SK-N-SH (cell line): Measurements from ENCODE around the gene XCL1. TPM values are rescaled to one million over a fixed set of nuclear protein-coding genes. Genes with fewer than 3 reads are reported as not detected.

Experiments used
- CTCF ChIA-PET: fragments of 300-600, 350-600 bp; formaldehyde crosslinking; extraction: SDS; loops from one replicate; lab custom pipeline; 2021; lab: Yijun Ruan, JAX
- POLR2A ChIA-PET: fragments of 350-600 bp; sonication (Branson Sonifier 250); formaldehyde crosslinking; extraction: SDS; loops from one replicate; lab custom pipeline; 2020; ENCODE audit warnings: antibody characterized with exemption, inconsistent platforms; lab: Yijun Ruan, JAX
- DNase-seq: peaks from one replicate; pipeline ENCODE4 v3.0.0; 2012
- H2AFZ ChIP-seq: fragments of 200-600 bp; sonication (generic); 2 replicates; pipeline ENCODE4 v1.8.1; 2016; ENCODE audit warnings: antibody characterized with exemption, mild to moderate bottlenecking, low read depth
- H3F3A ChIP-seq: fragments of 200-600 bp; sonication (generic); replicated peaks from 2 replicates; pipeline ENCODE3; 2016; ENCODE audit warnings: antibody characterized with exemption, mild to moderate bottlenecking; ENCODE audit not compliant: insufficient read depth
- H3K27ac ChIP-seq, 2 experiments: fragments of 200-500 bp in 1 of 2; fragments of 200-600 bp in 1 of 2; sonication (Bioruptor generic) in 1 of 2; sonication (generic), shearing (Covaris generic) in 1 of 2; 2 replicates each; pipeline versions ENCODE4 v1.5.1 to v1.6.1; 2014 to 2016; ENCODE audit warnings: low read depth in 2 of 2, inconsistent platforms in 1 of 2, low read length in 1 of 2, mild to moderate bottlenecking in 1 of 2, mixed read lengths in 1 of 2
- H3K27me3 ChIP-seq: fragments of 200-600 bp; sonication (generic), shearing (Covaris generic); 2 replicates; pipeline ENCODE4 v1.6.1; 2016; ENCODE audit warnings: mixed run types; ENCODE audit not compliant: insufficient read depth
- H3K36me3 ChIP-seq, 2 experiments: fragments of 200-500 bp in 1 of 2; fragments of 200-600 bp in 1 of 2; sonication (Bioruptor generic) in 1 of 2; sonication (generic) in 1 of 2; replicated peaks in 1 of 2; 2 replicates each; pipeline versions ENCODE3 to v1.5.1; 2014 to 2016; ENCODE audit warnings: low read length in 1 of 2, mild to moderate bottlenecking in 1 of 2; ENCODE audit not compliant: insufficient read depth in 2 of 2, control insufficient read depth in 1 of 2
- H3K4me1 ChIP-seq, 2 experiments: fragments of 200-500 bp in 1 of 2; fragments of 200-600 bp in 1 of 2; sonication (Bioruptor generic) in 1 of 2; sonication (generic), shearing (Covaris generic) in 1 of 2; 2 replicates each; pipeline versions ENCODE4 v1.5.1 to v1.6.1; 2014 to 2016; ENCODE audit warnings: low read depth in 1 of 2, low read length in 1 of 2, mixed run types in 1 of 2; ENCODE audit not compliant: insufficient read depth in 2 of 2, control insufficient read depth in 1 of 2
- H3K4me2 ChIP-seq: fragments of 200-600 bp; sonication (generic), shearing (Covaris generic); 2 replicates; pipeline ENCODE4 v1.6.1; 2017; ENCODE audit warnings: mixed run types
- H3K4me3 ChIP-seq, 2 experiments: fragments of 200-500 bp in 1 of 2; fragments of 200-600 bp in 1 of 2; sonication (Bioruptor generic) in 1 of 2; sonication (generic), shearing (Covaris generic) in 1 of 2; 2 replicates each; pipeline versions ENCODE4 v1.5.1 to v1.8.1; 2014 to 2016; ENCODE audit warnings: low read depth in 2 of 2, inconsistent platforms in 1 of 2, low read length in 1 of 2, mild to moderate bottlenecking in 1 of 2, mixed read lengths in 1 of 2, moderate library complexity in 1 of 2
- H3K79me2 ChIP-seq: fragments of 200-600 bp; sonication (generic); 2 replicates; pipeline ENCODE4 v1.8.1; 2017; ENCODE audit warnings: mild to moderate bottlenecking; ENCODE audit not compliant: insufficient read depth
- H3K9ac ChIP-seq: fragments of 200-600 bp; sonication (generic); 2 replicates; pipeline ENCODE4 v1.6.1; 2017; ENCODE audit warnings: mixed run types
- H3K9me2 ChIP-seq: fragments of 200-600 bp; sonication (generic); 2 replicates; pipeline ENCODE4 v1.6.1; 2017; ENCODE audit warnings: mixed run types
- H3K9me3 ChIP-seq: fragments of 200-600 bp; sonication (generic); 2 replicates; pipeline ENCODE4 v1.6.1; 2017; ENCODE audit warnings: mixed run types, mild to moderate bottlenecking, moderate library complexity
- H4K20me1 ChIP-seq: fragments of 200-600 bp; sonication (generic); 2 replicates; pipeline ENCODE4 v1.6.1; 2017; ENCODE audit warnings: mild to moderate bottlenecking, mixed run types; ENCODE audit not compliant: insufficient read depth
- ELF1 ChIP-seq: IDR thresholded peaks from 2 replicates; pipeline ENCODE4 v1.4.0; 2012
- EP300 ChIP-seq, 2 experiments: IDR thresholded peaks; 2 replicates each; pipeline versions ENCODE4 v1.4.0 to v1.6.1; 2012; ENCODE audit warnings: borderline replicate concordance in 1 of 2, low read depth in 1 of 2, low read length in 1 of 2
- EZH2phosphoT487 ChIP-seq: fragments of 200-600 bp; sonication (generic); IDR thresholded peaks from 2 replicates; pipeline ENCODE4 v1.6.1; 2017; ENCODE audit warnings: low read depth, mixed run types, mild to moderate bottlenecking, antibody characterized with exemption, moderate library complexity, borderline replicate concordance
- FOXJ3 ChIP-seq: sonication (generic); formaldehyde crosslinking; IDR thresholded peaks from 2 replicates; pipeline ENCODE4 v1.5.1; 2020; ENCODE audit warnings: mild to moderate bottlenecking, missing genetic modification reagents
- FOXM1 ChIP-seq: IDR thresholded peaks from 2 replicates; pipeline ENCODE4 v1.4.0; 2012; ENCODE audit warnings: low read depth, mild to moderate bottlenecking
- GATA2 ChIP-seq: sonication (generic); formaldehyde crosslinking; IDR thresholded peaks from 2 replicates; pipeline ENCODE4 v1.5.0; 2020; ENCODE audit warnings: mild to moderate bottlenecking, missing genetic modification reagents
- NRF1 ChIP-seq: IDR thresholded peaks from 2 replicates; pipeline ENCODE4 v1.6.1; 2012; ENCODE audit warnings: low read depth, mild to moderate bottlenecking, low read length
- RCOR1 ChIP-seq: fragments of 150-350 bp; IDR thresholded peaks from 2 replicates; pipeline ENCODE4 v1.6.1; 2017; ENCODE audit warnings: antibody characterized with exemption, low read length
- RFX5 ChIP-seq: IDR thresholded peaks from 2 replicates; pipeline ENCODE4 v1.6.1; 2012; ENCODE audit warnings: mild to moderate bottlenecking, improper control_type of control experiment, low read length
- SIN3A ChIP-seq: IDR thresholded peaks from 2 replicates; pipeline ENCODE4 v1.6.1; 2012; ENCODE audit warnings: low read depth, mild to moderate bottlenecking, low read length, moderate library complexity, borderline replicate concordance
- SMC3 ChIP-seq: IDR thresholded peaks from 2 replicates; pipeline ENCODE4 v1.6.1; 2012; ENCODE audit warnings: low read depth, low read length, improper control_type of control experiment
- TEAD4 ChIP-seq: IDR thresholded peaks from 2 replicates; pipeline ENCODE4 v1.4.0; 2012; ENCODE audit warnings: mild to moderate bottlenecking, borderline replicate concordance; ENCODE audit not compliant: insufficient read depth
- WGBS: methylation state at CpG from one replicate; pipeline ENCODE4 v1.1.6; 2017; ENCODE audit warnings: low lambda C conversion rate; 5-methylcytosine and 5-hydroxymethylcytosine counted together
- polyA plus RNA-seq, 3 experiments: library from polyadenylated mRNA; depleted of rRNA; stranded (reverse); fragments of >200 nt; gene quantifications; 2 replicates each; pipeline ENCODE4 v1.2.3, GENCODE V29; 2012
- TF ChIP-seq, protein P1 (sequence below): IDR thresholded peaks from 2 replicates; pipeline ENCODE4 v1.4.0; 2012; ENCODE audit warnings: low read depth, borderline replicate concordance
- TF ChIP-seq, protein P2 (sequence below): IDR thresholded peaks from 2 replicates; pipeline ENCODE4 v1.4.0; 2012; ENCODE audit warnings: low read depth
- TF ChIP-seq, protein P3 (sequence below): IDR thresholded peaks from 2 replicates; pipeline ENCODE4 v1.6.1; 2012; ENCODE audit warnings: mild to moderate bottlenecking, low read depth, low read length, moderate library complexity
- TF ChIP-seq, protein P4 (sequence below): IDR thresholded peaks from 2 replicates; pipeline ENCODE4 v1.4.0; 2012; ENCODE audit warnings: low read depth, borderline replicate concordance
- TF ChIP-seq, protein P5 (sequence below): fragments of 150-350 bp; IDR thresholded peaks from 2 replicates; pipeline ENCODE4 v1.6.1; 2016; ENCODE audit warnings: mild to moderate bottlenecking, low read depth, low read length

The XCL1 gene
- polyA plus RNA-seq, 1 of the 3 experiments (the other 2 are of a cell fraction): not detected

DNA sequence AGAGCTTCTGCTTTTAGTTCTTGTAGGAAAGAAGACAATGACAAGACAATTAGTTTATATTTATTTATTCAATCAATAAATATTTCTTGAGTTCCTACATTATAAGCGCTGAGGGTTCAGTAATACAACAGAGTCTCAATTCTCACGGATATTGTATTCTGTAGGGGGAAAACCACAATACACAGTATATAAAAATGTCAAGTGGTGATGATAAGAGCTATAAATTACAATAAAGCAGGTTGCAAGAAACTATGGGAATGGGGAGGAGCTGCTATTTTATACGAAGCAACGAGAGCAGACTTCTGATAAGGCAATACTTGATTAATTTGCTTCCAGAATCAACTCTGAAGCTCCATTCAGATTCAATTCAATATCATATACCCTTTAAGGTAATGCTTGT, 10.6 kb upstream of the XCL1 start:
- DNase-seq: no peak
- no peak overlapping the region for H3K4me3 ChIP-seq
- no peaks in the 10 kb centered on the region for H3K36me3 ChIP-seq
- H3K9me3 ChIP-seq: no peaks in the 10 kb centered on the region
- ChIA-PET CTCF (interaction anchor here (0.6 to 1.7 kb wide), 4 partner anchors 37 to 806 kb away, joined by 3 to 7 read pairs (median 4); no protein-coding TSS in a partner anchor), POLR2A (no interaction called here)
- H3K27ac ChIP-seq: no peak overlapping the region
- H3K9me2 ChIP-seq: no peaks in the 10 kb centered on the region
- no peak overlapping the region for H3K9ac ChIP-seq
- H4K20me1 ChIP-seq: no peaks in the 10 kb centered on the region
- TF ChIP-seq SMC3 (no peak), RFX5 (no peak), GATA2 (no peak), RCOR1 (no peak), FOXJ3 (CRISPR knock-in tag) (no peak), EZH2phosphoT487 (no peak), TEAD4 (no peak), SIN3A (no peak), ELF1 (no peak), EP300 (IDR thresholded peaks at IDR 0.05; ENCODE audit: borderline replicate concordance in 1 of 2, low read depth in 1 of 2, low read length in 1 of 2) (no peak), NRF1 (no peak), FOXM1 (no peak)
- TF ChIP-seq, protein P1, sequence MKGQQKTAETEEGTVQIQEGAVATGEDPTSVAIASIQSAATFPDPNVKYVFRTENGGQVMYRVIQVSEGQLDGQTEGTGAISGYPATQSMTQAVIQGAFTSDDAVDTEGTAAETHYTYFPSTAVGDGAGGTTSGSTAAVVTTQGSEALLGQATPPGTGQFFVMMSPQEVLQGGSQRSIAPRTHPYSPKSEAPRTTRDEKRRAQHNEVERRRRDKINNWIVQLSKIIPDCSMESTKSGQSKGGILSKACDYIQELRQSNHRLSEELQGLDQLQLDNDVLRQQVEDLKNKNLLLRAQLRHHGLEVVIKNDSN: no peak
- TF ChIP-seq, protein P2, sequence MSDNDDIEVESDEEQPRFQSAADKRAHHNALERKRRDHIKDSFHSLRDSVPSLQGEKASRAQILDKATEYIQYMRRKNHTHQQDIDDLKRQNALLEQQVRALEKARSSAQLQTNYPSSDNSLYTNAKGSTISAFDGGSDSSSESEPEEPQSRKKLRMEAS: no peak
- TF ChIP-seq, protein P3, sequence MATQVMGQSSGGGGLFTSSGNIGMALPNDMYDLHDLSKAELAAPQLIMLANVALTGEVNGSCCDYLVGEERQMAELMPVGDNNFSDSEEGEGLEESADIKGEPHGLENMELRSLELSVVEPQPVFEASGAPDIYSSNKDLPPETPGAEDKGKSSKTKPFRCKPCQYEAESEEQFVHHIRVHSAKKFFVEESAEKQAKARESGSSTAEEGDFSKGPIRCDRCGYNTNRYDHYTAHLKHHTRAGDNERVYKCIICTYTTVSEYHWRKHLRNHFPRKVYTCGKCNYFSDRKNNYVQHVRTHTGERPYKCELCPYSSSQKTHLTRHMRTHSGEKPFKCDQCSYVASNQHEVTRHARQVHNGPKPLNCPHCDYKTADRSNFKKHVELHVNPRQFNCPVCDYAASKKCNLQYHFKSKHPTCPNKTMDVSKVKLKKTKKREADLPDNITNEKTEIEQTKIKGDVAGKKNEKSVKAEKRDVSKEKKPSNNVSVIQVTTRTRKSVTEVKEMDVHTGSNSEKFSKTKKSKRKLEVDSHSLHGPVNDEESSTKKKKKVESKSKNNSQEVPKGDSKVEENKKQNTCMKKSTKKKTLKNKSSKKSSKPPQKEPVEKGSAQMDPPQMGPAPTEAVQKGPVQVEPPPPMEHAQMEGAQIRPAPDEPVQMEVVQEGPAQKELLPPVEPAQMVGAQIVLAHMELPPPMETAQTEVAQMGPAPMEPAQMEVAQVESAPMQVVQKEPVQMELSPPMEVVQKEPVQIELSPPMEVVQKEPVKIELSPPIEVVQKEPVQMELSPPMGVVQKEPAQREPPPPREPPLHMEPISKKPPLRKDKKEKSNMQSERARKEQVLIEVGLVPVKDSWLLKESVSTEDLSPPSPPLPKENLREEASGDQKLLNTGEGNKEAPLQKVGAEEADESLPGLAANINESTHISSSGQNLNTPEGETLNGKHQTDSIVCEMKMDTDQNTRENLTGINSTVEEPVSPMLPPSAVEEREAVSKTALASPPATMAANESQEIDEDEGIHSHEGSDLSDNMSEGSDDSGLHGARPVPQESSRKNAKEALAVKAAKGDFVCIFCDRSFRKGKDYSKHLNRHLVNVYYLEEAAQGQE: no peak
- TF ChIP-seq, protein P4, sequence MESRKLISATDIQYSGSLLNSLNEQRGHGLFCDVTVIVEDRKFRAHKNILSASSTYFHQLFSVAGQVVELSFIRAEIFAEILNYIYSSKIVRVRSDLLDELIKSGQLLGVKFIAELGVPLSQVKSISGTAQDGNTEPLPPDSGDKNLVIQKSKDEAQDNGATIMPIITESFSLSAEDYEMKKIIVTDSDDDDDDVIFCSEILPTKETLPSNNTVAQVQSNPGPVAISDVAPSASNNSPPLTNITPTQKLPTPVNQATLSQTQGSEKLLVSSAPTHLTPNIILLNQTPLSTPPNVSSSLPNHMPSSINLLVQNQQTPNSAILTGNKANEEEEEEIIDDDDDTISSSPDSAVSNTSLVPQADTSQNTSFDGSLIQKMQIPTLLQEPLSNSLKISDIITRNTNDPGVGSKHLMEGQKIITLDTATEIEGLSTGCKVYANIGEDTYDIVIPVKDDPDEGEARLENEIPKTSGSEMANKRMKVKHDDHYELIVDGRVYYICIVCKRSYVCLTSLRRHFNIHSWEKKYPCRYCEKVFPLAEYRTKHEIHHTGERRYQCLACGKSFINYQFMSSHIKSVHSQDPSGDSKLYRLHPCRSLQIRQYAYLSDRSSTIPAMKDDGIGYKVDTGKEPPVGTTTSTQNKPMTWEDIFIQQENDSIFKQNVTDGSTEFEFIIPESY: no peak
- TF ChIP-seq, protein P5, sequence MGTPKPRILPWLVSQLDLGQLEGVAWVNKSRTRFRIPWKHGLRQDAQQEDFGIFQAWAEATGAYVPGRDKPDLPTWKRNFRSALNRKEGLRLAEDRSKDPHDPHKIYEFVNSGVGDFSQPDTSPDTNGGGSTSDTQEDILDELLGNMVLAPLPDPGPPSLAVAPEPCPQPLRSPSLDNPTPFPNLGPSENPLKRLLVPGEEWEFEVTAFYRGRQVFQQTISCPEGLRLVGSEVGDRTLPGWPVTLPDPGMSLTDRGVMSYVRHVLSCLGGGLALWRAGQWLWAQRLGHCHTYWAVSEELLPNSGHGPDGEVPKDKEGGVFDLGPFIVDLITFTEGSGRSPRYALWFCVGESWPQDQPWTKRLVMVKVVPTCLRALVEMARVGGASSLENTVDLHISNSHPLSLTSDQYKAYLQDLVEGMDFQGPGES: no peak
- H3K27me3 ChIP-seq: no peaks in the 10 kb centered on the region
- WGBS: 53% methylated on average over 4 of the region's 4 CpGs
- H3K4me1 ChIP-seq: no peaks in the 10 kb centered on the region; a peak in 1 of 4 replicates
- H3K4me2 ChIP-seq: no peak overlapping the region
- no peak overlapping the region for H2AFZ ChIP-seq
- H3K79me2 ChIP-seq: no peaks in the 10 kb centered on the region
- no peaks in the 10 kb centered on the region for H3F3A ChIP-seq
